ENCODE data around the gene SRSF7. TPM values are rescaled to one million over a fixed set of nuclear protein-coding genes. Genes with fewer than 3 reads are reported as not detected.

The SRSF7 gene
- total and polyA plus RNA-seq, 9 of the 15 experiments (the other 6 are each of a cell fraction or from before 2014, with no cell fraction given): 219 to 726 (median 375) TPM

DNA sequence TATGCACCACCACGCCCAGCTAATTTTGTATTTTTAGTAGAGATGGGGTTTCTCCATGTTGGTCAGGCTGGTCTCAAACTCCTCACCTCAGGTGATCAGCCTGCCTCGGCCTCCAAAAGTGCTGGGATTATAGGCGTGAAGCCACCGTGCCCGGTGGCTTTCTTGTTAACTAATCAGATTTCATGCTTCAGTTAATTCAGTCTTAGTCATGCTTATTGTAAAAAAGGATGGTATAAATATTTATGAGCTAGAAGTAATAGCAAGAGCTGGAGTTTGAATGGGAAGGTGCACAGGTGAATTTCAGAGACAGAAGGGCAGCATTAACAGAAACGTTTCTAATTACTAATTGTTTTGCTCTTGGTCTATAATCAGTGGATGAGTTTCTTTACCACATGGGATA, 37.1 kb upstream of the SRSF7 start:
- in situ Hi-C loops (cut with MboI) (no loop called here), intact Hi-C loops (cut with micrococcal nuclease) (no loop called here)
- Histone ChIP-seq H2AFZ (ENCODE audit: low read depth, low read length) (no peak overlapping the region), H3K36me3 (ENCODE audit: control insufficient read depth, insufficient read depth, low read length) (no peaks in the 10 kb centered on the region), H3K4me1 (replicated peaks in 1 of 2; ENCODE audit: control insufficient read depth in 2 of 2, insufficient read depth in 2 of 2, low read length in 2 of 2) (no peaks in the 10 kb centered on the region; a peak in 1 of 5 replicates), H3K27ac (ENCODE audit: extremely low read depth, low read depth, low read length) (no peak overlapping the region), H3K4me3 (no peak overlapping the region), H4K20me1 (replicated peaks; ENCODE audit: control insufficient read depth, insufficient read depth, low read length) (no peaks in the 10 kb centered on the region), H3K9ac (ENCODE audit: insufficient read depth in 1 of 2, low read depth in 2 of 2, low read length in 2 of 2) (no peak overlapping the region), H3K27me3 (ENCODE audit: control insufficient read depth in 2 of 2, insufficient read depth in 2 of 2, low read length in 2 of 2) (no peaks in the 10 kb centered on the region), H3K9me3 (replicated peaks; ENCODE audit: control insufficient read depth, insufficient read depth, low read depth, low read length) (no peaks in the 10 kb centered on the region), H3K79me2 (ENCODE audit: control insufficient read depth, insufficient read depth, low read length) (no peaks in the 10 kb centered on the region), H3K4me2 (ENCODE audit: insufficient read depth, low read length) (no peak overlapping the region), H3K9me1 (ENCODE audit: control insufficient read depth, insufficient read depth, low read length) (no peaks in the 10 kb centered on the region)
- ChIA-PET POLR2A (no interaction called here), CTCF (ENCODE audit: low intra/inter-chr PET ratio) (no interaction called here)
- ATAC-seq: no peak
- TF ChIP-seq RBBP5 (IDR thresholded peaks at IDR 0.05; ENCODE audit: borderline replicate concordance, insufficient read depth, low read length, poor library complexity, severe bottlenecking): no peak
- FAIRE-seq: no peak
- no TSS peak for BruUV-seq (replicated peaks)
- WGBS (ENCODE audit: insufficient coverage, low coverage, missing lambda C conversion rate): 22% methylated on average over 6 of the region's 6 CpGs
- DNase-seq (ENCODE audit: extremely low read depth in 1 of 4, low spot score in 3 of 4): no peak

DNA sequence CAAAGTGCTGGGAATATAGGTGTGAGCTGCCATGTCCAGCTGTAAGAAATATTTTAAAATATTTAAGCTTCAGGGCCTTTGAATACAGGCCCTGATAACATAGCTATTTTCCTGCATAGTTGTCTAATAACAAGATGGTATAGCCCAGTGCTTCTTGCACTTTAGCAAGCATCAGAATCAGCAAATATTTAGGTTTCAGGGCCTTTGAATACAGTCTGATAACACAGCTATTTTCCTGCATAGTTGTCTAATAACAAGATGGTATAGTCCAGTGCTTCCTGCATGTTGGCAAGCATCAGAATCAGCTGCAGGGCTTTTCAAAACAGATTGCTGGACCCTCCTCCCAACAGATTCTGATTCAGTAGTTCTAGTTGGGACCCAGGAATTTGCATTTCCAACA, 32.4 kb upstream of the SRSF7 start:
- POLR2A ChIA-PET: interaction anchor here (1.5 to 2.1 kb wide), 2 partner anchors 9 to 33 kb away, joined by 4 to 10 read pairs; partner anchors contain the start of gene SRSF7
- intact Hi-C loops (cut with micrococcal nuclease) (no loop called here), in situ Hi-C loops (cut with MboI) (no loop called here)
- Histone ChIP-seq H3K79me2 (ENCODE audit: control insufficient read depth, insufficient read depth, low read length) (peaks cover 4% of the 10 kb centered on the region), H3K4me2 (ENCODE audit: insufficient read depth, low read length) (no peak overlapping the region), H3K4me1 (replicated peaks in 1 of 2; ENCODE audit: control insufficient read depth in 2 of 2, insufficient read depth in 2 of 2, low read length in 2 of 2) (no peaks in the 10 kb centered on the region; a peak in 2 of 5 replicates), H3K4me3 (no peak overlapping the region), H4K20me1 (replicated peaks; ENCODE audit: control insufficient read depth, insufficient read depth, low read length) (no peaks in the 10 kb centered on the region), H3K9me3 (replicated peaks; ENCODE audit: control insufficient read depth, insufficient read depth, low read depth, low read length) (no peaks in the 10 kb centered on the region), H2AFZ (ENCODE audit: low read depth, low read length) (no peak overlapping the region), H3K9ac (ENCODE audit: insufficient read depth in 1 of 2, low read depth in 2 of 2, low read length in 2 of 2) (no peak overlapping the region), H3K27me3 (ENCODE audit: control insufficient read depth in 2 of 2, insufficient read depth in 2 of 2, low read length in 2 of 2) (no peaks in the 10 kb centered on the region), H3K36me3 (ENCODE audit: control insufficient read depth, insufficient read depth, low read length) (peaks cover 15% of the 10 kb centered on the region; the same call in 2 of the 3 replicates), H3K9me1 (ENCODE audit: control insufficient read depth, insufficient read depth, low read length) (no peaks in the 10 kb centered on the region), H3K27ac (ENCODE audit: extremely low read depth, low read depth, low read length) (no peak overlapping the region)
- no peak for ATAC-seq
- BruUV-seq (replicated peaks): no TSS peak
- no peak for TF ChIP-seq ZC3H8 (IDR thresholded peaks at IDR 0.05)
- TF ChIP-seq FOXA3 (CRISPR knock-in tag; conservative IDR thresholded peaks at IDR 0.05 in 1 of 2, IDR thresholded peaks at IDR 0.05 in 1 of 2): no peak
- TF ChIP-seq TGIF2 (CRISPR knock-in tag; IDR thresholded peaks at IDR 0.05): no peak
- TF ChIP-seq ZNF232 (CRISPR knock-in tag; IDR thresholded peaks at IDR 0.05): no peak
- TF ChIP-seq KHSRP (IDR thresholded peaks at IDR 0.05): no peak
- no peak for DNase-seq (ENCODE audit: extremely low read depth in 1 of 4, low spot score in 3 of 4)
- CTCF ChIA-PET (ENCODE audit: low intra/inter-chr PET ratio): no interaction called here
- FAIRE-seq: no peak

Data from K562 (cell line).